ENCODE data around the gene MCTP1. TPM values are rescaled to one million over a fixed set of nuclear protein-coding genes. Genes with fewer than 3 reads are reported as not detected.

MCTP1 gene
- total RNA-seq, 1 donor from 2014 or later, result 1.9 TPM

GRCh38 chr5:95184924-95185323 lies 100.0 kb downstream of the MCTP1 start:
- ATAC-seq (ENCODE audit: low read depth) (no peak), DNase-seq (no peak)
- H3K36me3 Mint-ChIP-seq (ENCODE audit: low read depth), result no peaks in the 10 kb centered on the region
- CTCF ChIA-PET, result no interaction called here
- no peak overlapping the region for H3K4me3 Mint-ChIP-seq
- H3K4me1 Mint-ChIP-seq, result no peaks in the 10 kb centered on the region
- no peaks in the 10 kb centered on the region for H3K27me3 Mint-ChIP-seq
- H3K27ac Mint-ChIP-seq, result no peak overlapping the region
- H3K9me3 Mint-ChIP-seq, result no peaks in the 10 kb centered on the region
- no peak for TF ChIP-seq CTCF (IDR thresholded peaks at IDR 0.05)
- POLR2A ChIA-PET, result no interaction called here
- intact Hi-C loops (cut with micrococcal nuclease), result no loop called here

- no peak for DNase-seq
- no peaks in the 10 kb centered on the region for H3K9me3 Mint-ChIP-seq
- peaks cover 6% of the 10 kb centered on the region for H3K27me3 Mint-ChIP-seq
- H3K4me3 Mint-ChIP-seq, result no peak overlapping the region
- H3K27ac Mint-ChIP-seq, result no peak overlapping the region
- no peak for ATAC-seq (ENCODE audit: low read depth)
- intact Hi-C loops (cut with micrococcal nuclease), result no loop called here
- H3K4me1 Mint-ChIP-seq, result peaks cover 3% of the 10 kb centered on the region
- no peak for TF ChIP-seq CTCF (IDR thresholded peaks at IDR 0.05)
- H3K36me3 Mint-ChIP-seq (ENCODE audit: low read depth), result no peaks in the 10 kb centered on the region
- ChIA-PET POLR2A (no interaction called here), CTCF (no interaction called here)
Observed at GRCh38 chr5:95181644-95182043, 103.2 kb downstream of the MCTP1 start.

- ATAC-seq (ENCODE audit: low read depth), result no peak
- no peak for TF ChIP-seq CTCF (IDR thresholded peaks at IDR 0.05)
Observed at GRCh38 chr5:95178046-95178651, 106.7 kb downstream of the MCTP1 start.

GRCh38 chr5:95177456-95177855 lies 107.4 kb downstream of the MCTP1 start:
- ATAC-seq (ENCODE audit: low read depth), result no peak
- Mint-ChIP-seq H3K4me1 (peaks cover 3% of the 10 kb centered on the region), H3K4me3 (no peak overlapping the region), H3K27me3 (peaks cover 6% of the 10 kb centered on the region), H3K27ac (no peak overlapping the region), H3K36me3 (ENCODE audit: low read depth) (no peaks in the 10 kb centered on the region), H3K9me3 (no peaks in the 10 kb centered on the region)
- intact Hi-C loops (cut with micrococcal nuclease), result no loop called here
- ChIA-PET POLR2A (no interaction called here), CTCF (no interaction called here)
- TF ChIP-seq CTCF (IDR thresholded peaks at IDR 0.05), result no peak
- no peak for DNase-seq

More at GRCh38 chr5:95178046-95178651, 106.7 kb downstream of the MCTP1 start:
- H3K4me1 Mint-ChIP-seq, result peaks cover 3% of the 10 kb centered on the region
- no peaks in the 10 kb centered on the region for H3K36me3 Mint-ChIP-seq (ENCODE audit: low read depth)
- no peak overlapping the region for H3K4me3 Mint-ChIP-seq
- H3K27ac Mint-ChIP-seq, result no peak overlapping the region
- ChIA-PET CTCF (no interaction called here), POLR2A (no interaction called here)
- H3K9me3 Mint-ChIP-seq, result no peaks in the 10 kb centered on the region
- no peak for DNase-seq
- peaks cover 6% of the 10 kb centered on the region for H3K27me3 Mint-ChIP-seq
- intact Hi-C loops (cut with micrococcal nuclease), result no loop called here

GRCh38 chr5:95175106-95175505 lies 109.8 kb downstream of the MCTP1 start:
- DNase-seq (no peak), ATAC-seq (ENCODE audit: low read depth) (no peak)
- no peaks in the 10 kb centered on the region for H3K36me3 Mint-ChIP-seq (ENCODE audit: low read depth)
- H3K4me1 Mint-ChIP-seq, result peaks cover 3% of the 10 kb centered on the region
- CTCF ChIA-PET, result no interaction called here
- H3K27me3 Mint-ChIP-seq, result peaks cover 6% of the 10 kb centered on the region
- no peak overlapping the region for H3K4me3 Mint-ChIP-seq
- H3K9me3 Mint-ChIP-seq, result no peaks in the 10 kb centered on the region
- no peak for TF ChIP-seq CTCF (IDR thresholded peaks at IDR 0.05)
- H3K27ac Mint-ChIP-seq, result no peak overlapping the region
- intact Hi-C loops (cut with micrococcal nuclease), result no loop called here
- POLR2A ChIA-PET, result no interaction called here

Measured in activated B cell treated with CpG ODN at 0.5 μM for 24 hours (primary cell).